PC-3 (cell line): ENCODE measurements around the gene ADAMTS1.

Source experiments
- CTCF ChIP-seq: fragments of 300-600 bp; sonication (generic); conservative IDR thresholded peaks from 2 replicates; pipeline ENCODE4 v1.5.1; 2017; ENCODE audit warnings: antibody characterized with exemption, low read depth, mild to moderate bottlenecking, low read length
- EZH2 ChIP-seq: fragments of 300-600 bp; sonication (generic); IDR thresholded peaks from one replicate; pipeline ENCODE4 v1.6.1; 2017; ENCODE audit warnings: antibody characterized with exemption, mild to moderate bottlenecking, low read length; ENCODE audit not compliant: unreplicated experiment

- TF ChIP-seq CTCF (no peak), EZH2 (no peak)
These were observed 47.2 kb downstream of the ADAMTS1 start for GRCh38 chr21:26797878-26798456.
